NCI-H2196 treated with DMSO at 0.1 percent for 48 hours (cell line): ENCODE data around the gene DNAJC17.

Source experiments
- DNase-seq: peaks from one replicate; lab custom pipeline; 2025; ENCODE audit not compliant: unreplicated experiment; lab: John Stamatoyannopoulos, UW

Gene DNAJC17

GRCh38 chr15:40746916-40747418 lies 60.3 kb downstream of the DNAJC17 start:
- DNase-seq: no peak

DNA sequence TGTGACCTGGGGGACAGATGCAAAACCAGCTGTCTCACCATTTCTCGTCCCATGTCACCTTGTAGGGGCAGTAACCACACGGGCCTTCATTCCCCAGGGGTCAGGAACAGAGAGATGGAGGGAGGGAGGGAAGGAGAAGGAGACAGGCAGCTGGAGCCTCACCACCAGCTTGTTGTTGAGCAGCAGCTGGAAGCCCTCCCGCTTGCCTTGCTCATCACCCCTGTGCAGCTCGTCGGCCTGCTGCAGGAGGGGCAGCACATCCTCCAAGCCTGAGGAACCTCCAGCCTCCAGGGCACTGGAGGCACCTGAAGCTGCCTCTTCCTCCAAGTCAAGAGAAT lies 62.5 kb downstream of the DNAJC17 start:
- DNase-seq: no peak

GRCh38 chr15:40743921-40744814 lies 63.1 kb downstream of the DNAJC17 start:
- DNase-seq: no peak

DNA sequence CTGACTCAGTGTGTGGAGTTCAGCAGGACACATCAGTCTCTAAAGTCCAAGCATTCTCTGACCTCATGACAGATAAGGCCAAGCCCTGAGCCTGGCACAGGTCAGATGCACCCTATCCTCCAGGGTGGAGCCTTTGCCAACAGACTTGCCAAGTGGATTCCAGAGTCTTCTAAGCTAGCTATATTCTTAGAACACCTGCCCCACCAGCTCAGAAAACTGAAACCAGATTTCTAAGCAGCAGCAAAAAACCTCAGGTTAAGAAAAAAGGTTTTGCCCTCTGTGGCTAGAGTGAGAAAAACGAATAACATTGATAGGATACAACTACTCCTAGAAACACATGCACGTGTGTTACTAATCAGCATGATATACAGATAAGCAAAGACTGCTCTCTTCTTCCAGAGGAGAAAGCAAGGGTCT lies 63.8 kb downstream of the DNAJC17 start:
- no peak for DNase-seq

GRCh38 chr15:40739854-40740253 lies 67.4 kb downstream of the DNAJC17 start:
- no peak for DNase-seq

DNA sequence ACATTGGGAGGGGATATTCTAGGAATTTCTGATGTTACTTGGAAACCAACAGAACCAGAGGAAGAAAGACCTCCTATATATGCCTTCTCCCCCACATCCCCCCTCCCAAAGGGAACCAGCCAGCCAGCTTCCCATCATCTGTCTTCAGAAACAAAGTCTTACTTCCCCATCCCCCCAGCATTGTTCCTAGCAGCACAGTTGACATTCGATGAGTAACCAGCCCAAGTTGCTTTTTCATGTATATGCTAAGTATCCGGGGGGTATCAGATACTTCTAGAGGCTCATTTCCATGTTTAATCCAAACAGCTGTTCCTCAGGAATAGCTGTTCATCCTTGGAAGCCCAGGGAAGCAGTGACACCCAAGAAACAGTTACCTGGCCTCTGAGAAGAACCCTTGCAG lies 68.2 kb downstream of the DNAJC17 start:
- DNase-seq: no peak

GRCh38 chr15:40737048-40737447 lies 70.2 kb downstream of the DNAJC17 start:
- no peak for DNase-seq

DNA sequence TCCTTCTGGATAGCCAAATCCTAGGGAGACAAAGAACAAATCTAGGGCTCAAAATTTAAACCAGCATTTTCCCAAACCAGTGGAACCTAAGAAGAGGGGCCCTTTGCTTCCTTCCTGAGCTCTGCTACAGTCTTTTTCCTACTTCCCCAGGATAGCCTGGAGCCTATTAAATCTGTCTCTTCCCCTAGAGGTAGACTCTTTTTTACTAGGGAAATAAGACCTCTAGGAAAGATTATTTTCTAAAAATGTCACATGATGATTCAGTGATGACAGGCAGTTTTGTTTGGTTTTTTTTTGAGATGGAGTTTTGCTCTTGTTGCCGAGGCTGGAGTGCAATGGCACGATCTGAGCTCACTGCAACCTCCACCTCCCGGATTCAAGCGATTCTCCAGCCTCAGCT lies 70.7 kb downstream of the DNAJC17 start:
- no peak for DNase-seq

- no peak for DNase-seq
Measured at GRCh38 chr15:40731034-40731433, 76.2 kb downstream of the DNAJC17 start.

DNA sequence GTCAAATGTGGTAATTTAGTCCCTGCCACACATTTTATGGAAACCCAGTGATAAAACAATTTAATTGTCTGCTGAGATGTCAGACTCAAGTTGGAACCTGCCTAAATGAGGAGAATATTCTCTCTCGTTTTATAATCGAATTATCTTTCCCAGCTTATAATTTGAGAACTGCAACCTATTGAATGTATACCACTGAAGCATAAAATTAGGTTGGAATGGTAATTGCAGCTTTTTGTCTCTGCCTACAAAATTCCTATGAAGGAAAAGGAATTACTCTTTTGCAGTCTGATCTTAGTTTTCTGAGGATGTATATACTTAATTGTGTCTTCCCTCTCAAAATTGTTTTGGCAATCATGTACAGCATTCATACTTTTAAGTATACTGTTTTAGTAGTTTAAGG lies 83.4 kb downstream of the DNAJC17 start:
- no peak for DNase-seq

- no peak for DNase-seq
Measured at GRCh38 chr15:40722934-40723333, 84.3 kb downstream of the DNAJC17 start.

DNA sequence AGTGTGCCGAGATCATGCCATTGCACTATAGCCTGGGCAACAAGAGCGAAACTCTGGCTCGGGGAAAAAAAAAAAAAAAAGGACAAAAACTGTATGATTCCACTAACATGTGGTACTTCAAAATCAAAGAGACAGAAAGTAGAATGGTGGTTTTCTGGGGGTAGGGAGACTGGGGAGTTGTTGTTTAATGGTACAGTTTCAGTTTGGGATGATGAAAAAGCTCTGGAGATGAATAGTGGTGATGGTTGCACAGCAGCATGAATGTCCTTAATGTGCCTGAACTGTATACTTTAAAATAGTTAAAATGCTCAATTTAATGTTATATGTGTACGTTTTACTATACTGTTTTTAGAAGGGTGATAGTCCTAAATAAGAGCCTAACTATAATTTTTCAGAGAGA lies 84.9 kb downstream of the DNAJC17 start:
- DNase-seq: no peak

DNA sequence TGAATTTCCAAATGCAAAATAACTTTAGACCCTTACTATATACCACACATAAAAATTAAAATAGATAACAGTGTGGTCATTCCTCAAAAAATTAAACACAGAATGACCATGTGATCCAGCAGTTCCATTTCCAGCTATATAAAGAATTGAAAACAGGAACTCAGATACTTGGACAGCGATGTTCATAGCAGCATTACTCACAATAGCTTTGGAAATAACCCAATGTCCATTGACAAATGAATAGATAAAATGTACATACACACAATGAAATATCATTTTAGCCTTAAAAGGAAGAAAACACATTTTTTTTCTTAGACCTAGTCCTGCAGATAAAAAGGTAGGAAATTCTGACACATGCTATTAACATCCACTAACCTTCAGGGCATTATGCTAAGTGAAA lies 85.6 kb downstream of the DNAJC17 start:
- no peak for DNase-seq

- no peak for DNase-seq
Measured at GRCh38 chr15:40716165-40716564, 91.1 kb downstream of the DNAJC17 start.
